ENCODE measurements around the gene AUTS2. TPM values are rescaled to one million over a fixed set of nuclear protein-coding genes. Genes with fewer than 3 reads are reported as not detected.

The AUTS2 gene
- total and polyA plus RNA-seq, 10 donors = 6.1 to 54.8 (median 29.1) TPM

GRCh38 chr7:70239918-70240317 is 641.6 kb downstream of the AUTS2 start:
- no peak for DNase-seq
- Histone ChIP-seq H3K27ac (no peak overlapping the region), H3K9me3 (no peaks in the 10 kb centered on the region), H3K27me3 (replicated peaks in 1 of 7) (no peaks in the 10 kb centered on the region), H3K36me3 (no peaks in the 10 kb centered on the region), H3K4me1 (peaks cover 0 to 14% (median 0%) of the 10 kb centered on the region in 6 donors), H3K4me3 (no peak overlapping the region)
- 92 to 97% (median 94%) methylated on average over 3 of the region's 3 CpGs for WGBS, 5 donors
- TF ChIP-seq POLR2AphosphoS5 (IDR thresholded peaks at IDR 0.05) (no peak), POLR2A (IDR thresholded peaks at IDR 0.05) (no peak), CTCF (IDR thresholded peaks at IDR 0.05 in 8 of 11, conservative IDR thresholded peaks at IDR 0.05 in 3 of 11) (no peak)
- intact Hi-C loops (cut with DNase I; ENCODE audit: low total_unique reads) = no loop called here

- Histone ChIP-seq H3K36me3 (no peaks in the 10 kb centered on the region), H3K4me3 (no peak overlapping the region), H3K9me3 (no peaks in the 10 kb centered on the region), H3K4me1 (peaks cover 0 to 14% (median 0%) of the 10 kb centered on the region in 6 donors), H3K27me3 (replicated peaks in 1 of 7) (no peaks in the 10 kb centered on the region), H3K27ac (no peak overlapping the region)
- 93 to 97% (median 95%) methylated on average over 2 of the region's 2 CpGs for WGBS, 5 donors
- TF ChIP-seq CTCF (IDR thresholded peaks at IDR 0.05 in 8 of 11, conservative IDR thresholded peaks at IDR 0.05 in 3 of 11) (no peak), POLR2AphosphoS5 (IDR thresholded peaks at IDR 0.05) (no peak), POLR2A (IDR thresholded peaks at IDR 0.05) (no peak)
- DNase-seq = no peak
- intact Hi-C loops (cut with DNase I; ENCODE audit: low total_unique reads) = no loop called here
These were observed 642.6 kb downstream of the AUTS2 start for GRCh38 chr7:70240873-70241272.

- Histone ChIP-seq H3K36me3 (no peaks in the 10 kb centered on the region), H3K27ac (no peak overlapping the region), H3K4me1 (peaks cover 0 to 14% (median 0%) of the 10 kb centered on the region in 6 donors), H3K4me3 (no peak overlapping the region), H3K9me3 (no peaks in the 10 kb centered on the region), H3K27me3 (replicated peaks in 1 of 7) (no peaks in the 10 kb centered on the region)
- 65 to 80% (median 76%) methylated on average over 2 of the region's 2 CpGs for whole genome bisulfite sequencing, 5 donors
- no peak for DNase-seq
- intact Hi-C loops (cut with DNase I; ENCODE audit: low total_unique reads) = no loop called here
- no peak for TF ChIP-seq POLR2AphosphoS5 (IDR thresholded peaks at IDR 0.05)
- TF ChIP-seq POLR2A (IDR thresholded peaks at IDR 0.05) = no peak
- TF ChIP-seq CTCF (IDR thresholded peaks at IDR 0.05 in 8 of 11, conservative IDR thresholded peaks at IDR 0.05 in 3 of 11) = no peak
These were observed 643.4 kb downstream of the AUTS2 start for GRCh38 chr7:70241536-70242175.

- Histone ChIP-seq H3K4me3 (no peak overlapping the region), H3K27me3 (replicated peaks in 1 of 7) (no peaks in the 10 kb centered on the region), H3K27ac (no peak overlapping the region), H3K9me3 (no peaks in the 10 kb centered on the region), H3K4me1 (peaks cover 0 to 7% (median 0%) of the 10 kb centered on the region in 6 donors), H3K36me3 (no peaks in the 10 kb centered on the region)
- intact Hi-C loops (cut with DNase I; ENCODE audit: low total_unique reads) = no loop called here
- no peak for DNase-seq
- WGBS, 5 donors = 78 to 91% (median 81%) methylated on average over 4 of the region's 4 CpGs
- TF ChIP-seq CTCF (IDR thresholded peaks at IDR 0.05 in 8 of 11, conservative IDR thresholded peaks at IDR 0.05 in 3 of 11) = no peak
- no peak for TF ChIP-seq POLR2A (IDR thresholded peaks at IDR 0.05)
- no peak for TF ChIP-seq POLR2AphosphoS5 (IDR thresholded peaks at IDR 0.05)
These were observed 644.6 kb downstream of the AUTS2 start for GRCh38 chr7:70242826-70243225.

Data from spleen (tissue), 11 donors.